Measurements from ENCODE around the gene FNDC3B.

GRCh38 chr3:172190980-172191379, 151.6 kb downstream of the FNDC3B start:
- TF ChIP-seq, protein P1, sequence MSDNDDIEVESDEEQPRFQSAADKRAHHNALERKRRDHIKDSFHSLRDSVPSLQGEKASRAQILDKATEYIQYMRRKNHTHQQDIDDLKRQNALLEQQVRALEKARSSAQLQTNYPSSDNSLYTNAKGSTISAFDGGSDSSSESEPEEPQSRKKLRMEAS (IDR thresholded peaks at IDR 0.05; ENCODE audit: insufficient read depth, insufficient read length): no peak
- no peak for TF ChIP-seq POLR2A (IDR thresholded peaks at IDR 0.05; ENCODE audit: low read depth, low read length)
- TF ChIP-seq, protein P2, sequence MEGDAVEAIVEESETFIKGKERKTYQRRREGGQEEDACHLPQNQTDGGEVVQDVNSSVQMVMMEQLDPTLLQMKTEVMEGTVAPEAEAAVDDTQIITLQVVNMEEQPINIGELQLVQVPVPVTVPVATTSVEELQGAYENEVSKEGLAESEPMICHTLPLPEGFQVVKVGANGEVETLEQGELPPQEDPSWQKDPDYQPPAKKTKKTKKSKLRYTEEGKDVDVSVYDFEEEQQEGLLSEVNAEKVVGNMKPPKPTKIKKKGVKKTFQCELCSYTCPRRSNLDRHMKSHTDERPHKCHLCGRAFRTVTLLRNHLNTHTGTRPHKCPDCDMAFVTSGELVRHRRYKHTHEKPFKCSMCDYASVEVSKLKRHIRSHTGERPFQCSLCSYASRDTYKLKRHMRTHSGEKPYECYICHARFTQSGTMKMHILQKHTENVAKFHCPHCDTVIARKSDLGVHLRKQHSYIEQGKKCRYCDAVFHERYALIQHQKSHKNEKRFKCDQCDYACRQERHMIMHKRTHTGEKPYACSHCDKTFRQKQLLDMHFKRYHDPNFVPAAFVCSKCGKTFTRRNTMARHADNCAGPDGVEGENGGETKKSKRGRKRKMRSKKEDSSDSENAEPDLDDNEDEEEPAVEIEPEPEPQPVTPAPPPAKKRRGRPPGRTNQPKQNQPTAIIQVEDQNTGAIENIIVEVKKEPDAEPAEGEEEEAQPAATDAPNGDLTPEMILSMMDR (IDR thresholded peaks at IDR 0.05; ENCODE audit: extremely low read depth in 1 of 2, insufficient read depth in 1 of 2, low read depth in 1 of 2, low read length in 2 of 2): no peak
- no peak for TF ChIP-seq EZH2 (IDR thresholded peaks at IDR 0.05; ENCODE audit: borderline replicate concordance, low read depth, low read length, severe bottlenecking)
